ENCODE measurements around the gene ZC2HC1B.

ZC2HC1B gene

GRCh38 chr6:143864234-143864633, at the start of gene ZC2HC1B:
ZC2HC1B (plus strand) TSS chr6:143864474; CDS start chr6:143864540, 66 bp downstream.
- no peaks in the 10 kb centered on the region for H3K27me3 ChIP-seq (ENCODE audit: low read depth, low read length)
- H3K4me1 ChIP-seq (ENCODE audit: control insufficient read depth in 1 of 2, insufficient read depth in 2 of 2, low read length in 2 of 2): peaks cover 0 to 21% of the 10 kb centered on the region in 2 donors
- H3K9me3 ChIP-seq (ENCODE audit: control insufficient read depth in 1 of 2, low read length in 2 of 2): no peaks in the 10 kb centered on the region
- H3K36me3 ChIP-seq (ENCODE audit: control insufficient read depth in 1 of 2, insufficient read depth in 2 of 2, low read length in 2 of 2): peaks cover 25 to 30% of the 10 kb centered on the region in 2 donors
- no peak within 1 kb of the TSS for H3K4me3 ChIP-seq (ENCODE audit: low read depth in 1 of 2, low read length in 2 of 2)
- peak within 1 kb of the TSS; percentile 47 for H3K27ac ChIP-seq (ENCODE audit: low read length)

GRCh38 chr6:143817621-143818020, 46.7 kb upstream of the ZC2HC1B start:
- no peaks in the 10 kb centered on the region for H3K27me3 ChIP-seq (ENCODE audit: low read depth, low read length)
- no peak overlapping the region for H3K27ac ChIP-seq (ENCODE audit: low read length)
- no peaks in the 10 kb centered on the region for H3K9me3 ChIP-seq (ENCODE audit: control insufficient read depth in 1 of 2, low read length in 2 of 2)
- H3K36me3 ChIP-seq (ENCODE audit: control insufficient read depth in 1 of 2, insufficient read depth in 2 of 2, low read length in 2 of 2): peaks cover 0 to 7% of the 10 kb centered on the region in 2 donors
- no peak overlapping the region for H3K4me3 ChIP-seq (ENCODE audit: low read depth in 1 of 2, low read length in 2 of 2)
- no peaks in the 10 kb centered on the region for H3K4me1 ChIP-seq (ENCODE audit: control insufficient read depth in 1 of 2, insufficient read depth in 2 of 2, low read length in 2 of 2)

GRCh38 chr6:143821359-143821758, 42.9 kb upstream of the ZC2HC1B start:
- no peak overlapping the region for H3K27ac ChIP-seq (ENCODE audit: low read length)
- no peak overlapping the region for H3K4me3 ChIP-seq (ENCODE audit: low read depth in 1 of 2, low read length in 2 of 2)
- peaks cover 0 to 11% of the 10 kb centered on the region in 2 donors for H3K36me3 ChIP-seq (ENCODE audit: control insufficient read depth in 1 of 2, insufficient read depth in 2 of 2, low read length in 2 of 2)

GRCh38 chr6:143822584-143823024, 41.7 kb upstream of the ZC2HC1B start:
- Histone ChIP-seq H3K36me3 (ENCODE audit: control insufficient read depth in 1 of 2, insufficient read depth in 2 of 2, low read length in 2 of 2) (peaks cover 0 to 11% of the 10 kb centered on the region in 2 donors), H3K27me3 (ENCODE audit: low read depth, low read length) (no peaks in the 10 kb centered on the region), H3K9me3 (ENCODE audit: control insufficient read depth in 1 of 2, low read length in 2 of 2) (no peaks in the 10 kb centered on the region), H3K4me3 (ENCODE audit: low read depth in 1 of 2, low read length in 2 of 2) (no peak overlapping the region), H3K4me1 (ENCODE audit: control insufficient read depth in 1 of 2, insufficient read depth in 2 of 2, low read length in 2 of 2) (no peaks in the 10 kb centered on the region), H3K27ac (ENCODE audit: low read length) (no peak overlapping the region)

More at GRCh38 chr6:143821359-143821758, 42.9 kb upstream of the ZC2HC1B start:
- Histone ChIP-seq H3K27me3 (ENCODE audit: low read depth, low read length) (no peaks in the 10 kb centered on the region), H3K4me1 (ENCODE audit: control insufficient read depth in 1 of 2, insufficient read depth in 2 of 2, low read length in 2 of 2) (no peaks in the 10 kb centered on the region), H3K9me3 (ENCODE audit: control insufficient read depth in 1 of 2, low read length in 2 of 2) (no peaks in the 10 kb centered on the region)

- Histone ChIP-seq H3K4me1 (ENCODE audit: control insufficient read depth in 1 of 2, insufficient read depth in 2 of 2, low read length in 2 of 2) (no peaks in the 10 kb centered on the region), H3K9me3 (ENCODE audit: control insufficient read depth in 1 of 2, low read length in 2 of 2) (no peaks in the 10 kb centered on the region), H3K36me3 (ENCODE audit: control insufficient read depth in 1 of 2, insufficient read depth in 2 of 2, low read length in 2 of 2) (peaks cover 0 to 11% of the 10 kb centered on the region in 2 donors), H3K27me3 (ENCODE audit: low read depth, low read length) (no peaks in the 10 kb centered on the region), H3K4me3 (ENCODE audit: low read depth in 1 of 2, low read length in 2 of 2) (no peak overlapping the region), H3K27ac (ENCODE audit: low read length) (no peak overlapping the region)
These were observed 40.7 kb upstream of the ZC2HC1B start for GRCh38 chr6:143823548-143823947.

GRCh38 chr6:143828572-143828971, 35.7 kb upstream of the ZC2HC1B start:
- no peaks in the 10 kb centered on the region for H3K4me1 ChIP-seq (ENCODE audit: control insufficient read depth in 1 of 2, insufficient read depth in 2 of 2, low read length in 2 of 2)
- H3K9me3 ChIP-seq (ENCODE audit: control insufficient read depth in 1 of 2, low read length in 2 of 2): no peaks in the 10 kb centered on the region
- H3K36me3 ChIP-seq (ENCODE audit: control insufficient read depth in 1 of 2, insufficient read depth in 2 of 2, low read length in 2 of 2): peaks cover 0 to 3% of the 10 kb centered on the region in 2 donors
- H3K4me3 ChIP-seq (ENCODE audit: low read depth in 1 of 2, low read length in 2 of 2): no peak overlapping the region
- H3K27me3 ChIP-seq (ENCODE audit: low read depth, low read length): no peaks in the 10 kb centered on the region
- no peak overlapping the region for H3K27ac ChIP-seq (ENCODE audit: low read length)

- no peaks in the 10 kb centered on the region for H3K27me3 ChIP-seq (ENCODE audit: low read depth, low read length)
- H3K36me3 ChIP-seq (ENCODE audit: control insufficient read depth in 1 of 2, insufficient read depth in 2 of 2, low read length in 2 of 2): no peaks in the 10 kb centered on the region
- no peaks in the 10 kb centered on the region for H3K4me1 ChIP-seq (ENCODE audit: control insufficient read depth in 1 of 2, insufficient read depth in 2 of 2, low read length in 2 of 2)
- H3K9me3 ChIP-seq (ENCODE audit: control insufficient read depth in 1 of 2, low read length in 2 of 2): no peaks in the 10 kb centered on the region
- H3K27ac ChIP-seq (ENCODE audit: low read length): no peak overlapping the region
- no peak overlapping the region for H3K4me3 ChIP-seq (ENCODE audit: low read depth in 1 of 2, low read length in 2 of 2)
These were observed 28.1 kb upstream of the ZC2HC1B start for GRCh38 chr6:143836150-143836549.

GRCh38 chr6:143838395-143838794, 25.9 kb upstream of the ZC2HC1B start:
- Histone ChIP-seq H3K4me3 (ENCODE audit: low read depth in 1 of 2, low read length in 2 of 2) (no peak overlapping the region), H3K27ac (ENCODE audit: low read length) (no peak overlapping the region), H3K36me3 (ENCODE audit: control insufficient read depth in 1 of 2, insufficient read depth in 2 of 2, low read length in 2 of 2) (peaks cover 0 to 2% of the 10 kb centered on the region in 2 donors), H3K27me3 (ENCODE audit: low read depth, low read length) (no peaks in the 10 kb centered on the region), H3K9me3 (ENCODE audit: control insufficient read depth in 1 of 2, low read length in 2 of 2) (no peaks in the 10 kb centered on the region), H3K4me1 (ENCODE audit: control insufficient read depth in 1 of 2, insufficient read depth in 2 of 2, low read length in 2 of 2) (peaks cover 0 to under 1% of the 10 kb centered on the region in 2 donors)

- Histone ChIP-seq H3K4me1 (ENCODE audit: control insufficient read depth in 1 of 2, insufficient read depth in 2 of 2, low read length in 2 of 2) (peaks cover 4 to 8% of the 10 kb centered on the region in 2 donors), H3K27ac (ENCODE audit: low read length) (no peak overlapping the region)
These were observed 25.1 kb upstream of the ZC2HC1B start for GRCh38 chr6:143839196-143839595.

GRCh38 chr6:143840595-143841265, 23.5 kb upstream of the ZC2HC1B start:
- Histone ChIP-seq H3K36me3 (ENCODE audit: control insufficient read depth in 1 of 2, insufficient read depth in 2 of 2, low read length in 2 of 2) (peaks cover 9 to 15% of the 10 kb centered on the region in 2 donors), H3K4me1 (ENCODE audit: control insufficient read depth in 1 of 2, insufficient read depth in 2 of 2, low read length in 2 of 2) (peaks cover 6 to 16% of the 10 kb centered on the region in 2 donors), H3K27me3 (ENCODE audit: low read depth, low read length) (no peaks in the 10 kb centered on the region), H3K4me3 (ENCODE audit: low read depth in 1 of 2, low read length in 2 of 2) (no peak overlapping the region), H3K9me3 (ENCODE audit: control insufficient read depth in 1 of 2, low read length in 2 of 2) (no peaks in the 10 kb centered on the region), H3K27ac (ENCODE audit: low read length) (no peak overlapping the region)

More at GRCh38 chr6:143839196-143839595, 25.1 kb upstream of the ZC2HC1B start:
- H3K27me3 ChIP-seq (ENCODE audit: low read depth, low read length): no peaks in the 10 kb centered on the region
- H3K9me3 ChIP-seq (ENCODE audit: control insufficient read depth in 1 of 2, low read length in 2 of 2): no peaks in the 10 kb centered on the region
- H3K4me3 ChIP-seq (ENCODE audit: low read depth in 1 of 2, low read length in 2 of 2): no peak overlapping the region
- peaks cover 0 to 5% of the 10 kb centered on the region in 2 donors for H3K36me3 ChIP-seq (ENCODE audit: control insufficient read depth in 1 of 2, insufficient read depth in 2 of 2, low read length in 2 of 2)

GRCh38 chr6:143842461-143842901, 21.8 kb upstream of the ZC2HC1B start:
- Histone ChIP-seq H3K36me3 (ENCODE audit: control insufficient read depth in 1 of 2, insufficient read depth in 2 of 2, low read length in 2 of 2) (peaks cover 25 to 32% of the 10 kb centered on the region in 2 donors), H3K4me1 (ENCODE audit: control insufficient read depth in 1 of 2, insufficient read depth in 2 of 2, low read length in 2 of 2) (peaks cover 6 to 16% of the 10 kb centered on the region in 2 donors)

More at GRCh38 chr6:143842461-143842901, 21.8 kb upstream of the ZC2HC1B start:
- Histone ChIP-seq H3K27me3 (ENCODE audit: low read depth, low read length) (no peaks in the 10 kb centered on the region), H3K4me3 (ENCODE audit: low read depth in 1 of 2, low read length in 2 of 2) (peak overlapping the region; percentile 88 to 92), H3K9me3 (ENCODE audit: control insufficient read depth in 1 of 2, low read length in 2 of 2) (no peaks in the 10 kb centered on the region), H3K27ac (ENCODE audit: low read length) (peak overlapping the region; percentile 99)
